Measurements from ENCODE around the gene STK17A. TPM values are rescaled to one million over a fixed set of nuclear protein-coding genes. Genes with fewer than 3 reads are reported as not detected.
"Not testable (repeated sequence)": the region's sequence is repeated elsewhere in the genome, so short reads cannot be mapped to it uniquely, and the experiment has no call there.

STK17A gene
- total RNA-seq, 1 donor from 2014 or later = 35.0 TPM

- Mint-ChIP-seq H3K9me3 (ENCODE audit: low read depth) (no peaks in the 10 kb centered on the region), H3K27me3 (ENCODE audit: low read depth) (no peaks in the 10 kb centered on the region), H3K4me3 (ENCODE audit: unreplicated experiment) (no peak overlapping the region), H3K4me1 (ENCODE audit: low read depth) (peaks cover 8% of the 10 kb centered on the region), H3K36me3 (ENCODE audit: low read depth) (no peaks in the 10 kb centered on the region), H3K27ac (ENCODE audit: unreplicated experiment) (no peak overlapping the region)
- no peak for DNase-seq (ENCODE audit: low spot score)
- TF ChIP-seq CTCF (IDR thresholded peaks at IDR 0.05) = no peak
Measured at GRCh38 chr7:43565786-43566185, 17.1 kb upstream of the STK17A start.

GRCh38 chr7:43568529-43568928 is 14.4 kb upstream of the STK17A start:
- H3K9me3 Mint-ChIP-seq (ENCODE audit: low read depth) = no peaks in the 10 kb centered on the region
- no peak for TF ChIP-seq CTCF (IDR thresholded peaks at IDR 0.05)
- H3K4me3 Mint-ChIP-seq (ENCODE audit: unreplicated experiment) = no peak overlapping the region
- peaks cover 15% of the 10 kb centered on the region for H3K4me1 Mint-ChIP-seq (ENCODE audit: low read depth)
- no peak for DNase-seq (ENCODE audit: low spot score)
- no peaks in the 10 kb centered on the region for H3K27me3 Mint-ChIP-seq (ENCODE audit: low read depth)
- no peak overlapping the region for H3K27ac Mint-ChIP-seq (ENCODE audit: unreplicated experiment)
- no peaks in the 10 kb centered on the region for H3K36me3 Mint-ChIP-seq (ENCODE audit: low read depth)

GRCh38 chr7:43569424-43569823 is 13.5 kb upstream of the STK17A start:
- Mint-ChIP-seq H3K9me3 (ENCODE audit: low read depth) (no peaks in the 10 kb centered on the region), H3K36me3 (ENCODE audit: low read depth) (no peaks in the 10 kb centered on the region), H3K4me3 (ENCODE audit: unreplicated experiment) (no peak overlapping the region), H3K4me1 (ENCODE audit: low read depth) (peaks cover 15% of the 10 kb centered on the region), H3K27me3 (ENCODE audit: low read depth) (no peaks in the 10 kb centered on the region), H3K27ac (ENCODE audit: unreplicated experiment) (no peak overlapping the region)
- no peak for DNase-seq (ENCODE audit: low spot score)
- no peak for TF ChIP-seq CTCF (IDR thresholded peaks at IDR 0.05)

- Mint-ChIP-seq H3K36me3 (ENCODE audit: low read depth) (no peaks in the 10 kb centered on the region), H3K4me3 (ENCODE audit: unreplicated experiment) (no peak overlapping the region), H3K4me1 (ENCODE audit: low read depth) (peaks cover 15% of the 10 kb centered on the region), H3K27me3 (ENCODE audit: low read depth) (no peaks in the 10 kb centered on the region), H3K9me3 (ENCODE audit: low read depth) (no peaks in the 10 kb centered on the region), H3K27ac (ENCODE audit: unreplicated experiment) (peak overlapping the region; percentile 69)
- TF ChIP-seq CTCF (IDR thresholded peaks at IDR 0.05) = no peak
- no peak for DNase-seq (ENCODE audit: low spot score)
Measured at GRCh38 chr7:43570688-43571365, 12.1 kb upstream of the STK17A start.

GRCh38 chr7:43572516-43573049 is 10.3 kb upstream of the STK17A start:
- H3K27ac Mint-ChIP-seq (ENCODE audit: unreplicated experiment) = peak overlapping the region; percentile 86
- DNase-seq (ENCODE audit: low spot score) = no peak
- H3K4me1 Mint-ChIP-seq (ENCODE audit: low read depth) = peaks cover 13% of the 10 kb centered on the region
- no peak for TF ChIP-seq CTCF (IDR thresholded peaks at IDR 0.05)
- H3K27me3 Mint-ChIP-seq (ENCODE audit: low read depth) = no peaks in the 10 kb centered on the region
- H3K36me3 Mint-ChIP-seq (ENCODE audit: low read depth) = no peaks in the 10 kb centered on the region
- no peak overlapping the region for H3K4me3 Mint-ChIP-seq (ENCODE audit: unreplicated experiment)
- no peaks in the 10 kb centered on the region for H3K9me3 Mint-ChIP-seq (ENCODE audit: low read depth)

GRCh38 chr7:43573832-43574231 is 9.1 kb upstream of the STK17A start:
- not testable (repeated sequence) for H3K27ac Mint-ChIP-seq (ENCODE audit: unreplicated experiment); H3K4me3 Mint-ChIP-seq (ENCODE audit: unreplicated experiment); H3K27me3 Mint-ChIP-seq (ENCODE audit: low read depth)

More at GRCh38 chr7:43573832-43574231, 9.1 kb upstream of the STK17A start:
- H3K4me1 Mint-ChIP-seq (ENCODE audit: low read depth); DNase-seq (ENCODE audit: low spot score); H3K36me3 Mint-ChIP-seq (ENCODE audit: low read depth); H3K9me3 Mint-ChIP-seq (ENCODE audit: low read depth): not testable (repeated sequence)

Measured in chondrocyte (in vitro differentiated cells).